Neural cell (in vitro differentiated cells): Measurements from ENCODE around the gene FAM171A2. TPM values are rescaled to one million over a fixed set of nuclear protein-coding genes. Genes with fewer than 3 reads are reported as not detected.
A peak's percentile ranks its signal among the peaks of the same experiment; 100 is the strongest.

Source experiments
- H2AFZ ChIP-seq: fragments of 200-600, 300-800 bp; sonication (generic), shearing (Covaris generic); 2 replicates; pipeline ENCODE4 v1.6.0; 2014; ENCODE audit warnings: low read depth, mild to moderate bottlenecking, antibody characterized with exemption, low read length, moderate library complexity
- H3F3A ChIP-seq: fragments of 200-600 bp; shearing (Covaris generic); 2 replicates; pipeline ENCODE4 v1.6.1; 2016; ENCODE audit warnings: mild to moderate bottlenecking, moderate library complexity, mixed read lengths, antibody characterized with exemption, low read length; ENCODE audit not compliant: insufficient read depth, poor library complexity, severe bottlenecking
- H3K27ac ChIP-seq: fragments of 200-600, 300-800 bp; sonication (generic), shearing (Covaris generic); 2 replicates; pipeline ENCODE4 v1.5.1; 2014; ENCODE audit warnings: mild to moderate bottlenecking, low read length, moderate library complexity
- H3K27me3 ChIP-seq: fragments of 300-800, 200-600 bp; sonication (generic), shearing (Covaris generic); 2 replicates; pipeline ENCODE4 v1.6.0; 2014; ENCODE audit warnings: mild to moderate bottlenecking, low read depth, low read length, moderate library complexity; ENCODE audit not compliant: insufficient read depth
- H3K36me3 ChIP-seq: fragments of 300-800, 200-600 bp; sonication (generic), shearing (Covaris generic); 2 replicates; pipeline ENCODE4 v1.5.1; 2014; ENCODE audit warnings: mild to moderate bottlenecking, antibody characterized with exemption, low read length, moderate library complexity; ENCODE audit not compliant: insufficient read depth
- H3K4me2 ChIP-seq: fragments of 300-800, 200-600 bp; sonication (generic), shearing (Covaris generic); 2 replicates; pipeline ENCODE4 v1.6.0; 2014; ENCODE audit warnings: mild to moderate bottlenecking, low read length
- H3K4me3 ChIP-seq: fragments of 300-800, 200-600 bp; sonication (generic), shearing (Covaris generic); 2 replicates; pipeline ENCODE4 v1.5.1; 2014; ENCODE audit warnings: mild to moderate bottlenecking, low read length, moderate library complexity
- H3K79me2 ChIP-seq: fragments of 200-600 bp; shearing (Covaris generic); replicated peaks from 2 replicates; pipeline ENCODE4 v1.6.0; 2014; ENCODE audit warnings: mild to moderate bottlenecking, low read length, moderate library complexity; ENCODE audit not compliant: insufficient read depth
- H3K9ac ChIP-seq: fragments of 300-800, 200-600 bp; sonication (generic), shearing (Covaris generic); 2 replicates; pipeline ENCODE4 v1.6.1; 2016; ENCODE audit warnings: mild to moderate bottlenecking, low read length, mixed read lengths
- H3K9me2 ChIP-seq: fragments of 200-600 bp; shearing (Covaris generic); 2 replicates; pipeline ENCODE4 v1.6.1; 2016; ENCODE audit warnings: mild to moderate bottlenecking, low read length, mixed read lengths; ENCODE audit not compliant: insufficient read depth
- H3K9me3 ChIP-seq: fragments of 200-600, 300-800 bp; sonication (generic), shearing (Covaris generic); 2 replicates; pipeline ENCODE4 v1.6.1; 2016; ENCODE audit warnings: mild to moderate bottlenecking, mixed run types, low read length, moderate library complexity, mixed read lengths
- H4K20me1 ChIP-seq: fragments of 200-600 bp; shearing (Covaris generic); 2 replicates; pipeline ENCODE4 v1.6.1; 2016; ENCODE audit warnings: mild to moderate bottlenecking, mixed run types; ENCODE audit not compliant: insufficient read depth
- EP300 ChIP-seq: fragments of 450-650 bp; conservative IDR thresholded peaks from 2 replicates; pipeline ENCODE4 v1.6.1; 2014; ENCODE audit warnings: antibody characterized with exemption, mild to moderate bottlenecking, moderate library complexity; ENCODE audit not compliant: poor library complexity, severe bottlenecking
- EZH2 ChIP-seq: fragments of 200-600, 300-800 bp; shearing (Covaris generic), sonication (generic); IDR thresholded peaks from 2 replicates; pipeline ENCODE4 v1.6.1; 2014; ENCODE audit warnings: antibody characterized with exemption, low read length, borderline replicate concordance, mild to moderate bottlenecking; ENCODE audit not compliant: insufficient read depth, poor library complexity, severe bottlenecking
- MXI1 ChIP-seq: fragments of 450-650 bp; conservative IDR thresholded peaks from 2 replicates; pipeline ENCODE4 v1.6.1; 2014; ENCODE audit warnings: antibody characterized with exemption, mild to moderate bottlenecking; ENCODE audit not compliant: poor library complexity, severe bottlenecking
- POLR2AphosphoS5 ChIP-seq: IDR thresholded peaks from 2 replicates; pipeline ENCODE4 v1.6.1; 2012
- RAD21 ChIP-seq: fragments of 450-650 bp; conservative IDR thresholded peaks from 2 replicates; pipeline ENCODE4 v1.6.1; 2014; ENCODE audit warnings: antibody characterized with exemption, mild to moderate bottlenecking, moderate library complexity
- SMC3 ChIP-seq: fragments of 450-650 bp; conservative IDR thresholded peaks from 2 replicates; pipeline ENCODE4 v1.6.1; 2014; ENCODE audit warnings: antibody characterized with exemption, mild to moderate bottlenecking, moderate library complexity; ENCODE audit not compliant: poor library complexity
- TAF1 ChIP-seq: IDR thresholded peaks from 2 replicates; pipeline ENCODE4 v1.6.1; 2012; ENCODE audit warnings: low read depth
- polyA plus RNA-seq: library from polyadenylated mRNA; depleted of rRNA; stranded (reverse); fragments of >200 nt; gene quantifications from 2 replicates; pipeline ENCODE4 v1.2.3, GENCODE V29; 2014
- TF ChIP-seq, protein P1 (sequence below): IDR thresholded peaks from 2 replicates; pipeline ENCODE4 v1.6.1; 2012; ENCODE audit warnings: borderline replicate concordance
- TF ChIP-seq, protein P2 (sequence below): fragments of 450-650 bp; IDR thresholded peaks from 2 replicates; pipeline ENCODE4 v1.5.1; 2014; ENCODE audit warnings: antibody characterized with exemption, mild to moderate bottlenecking, moderate library complexity; ENCODE audit not compliant: poor library complexity, severe bottlenecking

Gene FAM171A2
- polyA plus RNA-seq, 1 donor from 2014 or later: 73.6 TPM

DNA sequence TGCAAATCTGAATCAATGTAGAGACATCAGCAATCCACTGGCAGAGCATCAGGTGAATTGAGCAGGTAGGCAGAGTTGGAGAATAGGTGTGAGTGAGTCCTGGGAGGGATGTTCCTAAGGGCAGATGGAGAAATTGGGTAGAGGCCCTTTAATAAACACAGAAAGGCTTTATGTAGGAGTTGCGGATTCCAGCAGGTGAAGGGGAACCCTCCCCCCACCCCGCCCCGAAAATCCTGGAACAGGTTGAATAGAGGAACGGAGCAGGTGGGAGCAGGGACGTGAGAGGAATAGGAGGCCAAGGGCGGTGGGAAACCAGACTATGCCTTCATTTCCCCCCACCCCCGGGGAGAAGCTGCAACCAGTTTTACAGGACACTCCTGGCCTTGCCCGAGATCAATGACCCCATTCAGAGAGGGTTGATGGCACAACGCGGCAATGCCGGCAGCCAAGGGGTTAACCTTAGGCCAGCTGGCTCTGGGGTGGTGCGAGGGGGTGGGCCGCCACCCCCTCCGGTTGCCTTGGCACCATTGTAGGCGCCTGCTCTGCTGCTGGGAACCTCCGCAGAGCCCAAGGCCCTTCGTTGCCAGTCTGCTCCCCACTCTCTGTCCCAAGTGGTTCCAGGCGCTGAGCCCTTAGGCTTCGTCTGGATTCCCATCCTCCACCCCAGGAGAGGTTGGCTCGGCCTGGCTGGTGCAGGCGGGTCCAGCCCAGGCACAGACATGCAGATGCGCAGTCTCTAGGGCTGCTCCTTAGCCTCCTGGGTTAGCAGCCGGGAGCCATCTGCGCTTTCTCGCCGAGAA lies 56.1 kb downstream of the FAM171A2 start:
- H4K20me1 ChIP-seq: peaks cover 6% of the 10 kb centered on the region

DNA sequence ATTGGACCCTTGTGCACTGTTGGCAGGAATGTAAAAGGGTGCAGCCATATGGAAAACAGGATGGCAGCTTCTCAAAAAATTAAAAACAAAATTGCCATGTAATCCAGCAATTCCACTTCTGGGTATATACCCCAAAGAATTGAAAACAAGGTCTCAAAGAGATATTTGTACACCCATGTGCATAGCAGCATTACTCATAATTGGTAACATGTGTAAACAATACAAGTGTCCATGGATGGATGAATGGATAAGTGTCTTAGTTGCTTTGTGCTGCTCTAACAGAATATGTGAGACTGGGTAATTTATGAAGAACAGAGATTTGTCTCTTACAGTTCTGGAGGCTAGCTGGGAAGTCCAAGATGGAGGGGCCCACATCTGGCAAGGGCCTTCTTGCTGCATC lies 59.0 kb downstream of the FAM171A2 start:
- no peak overlapping the region for H3K27ac ChIP-seq
- no peak overlapping the region for H3K4me2 ChIP-seq
- no peaks in the 10 kb centered on the region for H3K36me3 ChIP-seq

More for the DNA sequence above, 56.1 kb downstream of the FAM171A2 start:
- Histone ChIP-seq H3K79me2 (peaks cover 30% of the 10 kb centered on the region), H3K9ac (peak overlapping the region; percentile 98), H3F3A (no peaks in the 10 kb centered on the region), H3K4me2 (peak overlapping the region; percentile 89), H3K9me2 (no peaks in the 10 kb centered on the region), H3K36me3 (no peaks in the 10 kb centered on the region), H2AFZ (peak overlapping the region; percentile 74), H3K27ac (peak overlapping the region; percentile 97), H3K4me3 (peak overlapping the region; percentile 96), H3K27me3 (no peaks in the 10 kb centered on the region), H3K9me3 (no peaks in the 10 kb centered on the region)
- TF ChIP-seq, protein P1, sequence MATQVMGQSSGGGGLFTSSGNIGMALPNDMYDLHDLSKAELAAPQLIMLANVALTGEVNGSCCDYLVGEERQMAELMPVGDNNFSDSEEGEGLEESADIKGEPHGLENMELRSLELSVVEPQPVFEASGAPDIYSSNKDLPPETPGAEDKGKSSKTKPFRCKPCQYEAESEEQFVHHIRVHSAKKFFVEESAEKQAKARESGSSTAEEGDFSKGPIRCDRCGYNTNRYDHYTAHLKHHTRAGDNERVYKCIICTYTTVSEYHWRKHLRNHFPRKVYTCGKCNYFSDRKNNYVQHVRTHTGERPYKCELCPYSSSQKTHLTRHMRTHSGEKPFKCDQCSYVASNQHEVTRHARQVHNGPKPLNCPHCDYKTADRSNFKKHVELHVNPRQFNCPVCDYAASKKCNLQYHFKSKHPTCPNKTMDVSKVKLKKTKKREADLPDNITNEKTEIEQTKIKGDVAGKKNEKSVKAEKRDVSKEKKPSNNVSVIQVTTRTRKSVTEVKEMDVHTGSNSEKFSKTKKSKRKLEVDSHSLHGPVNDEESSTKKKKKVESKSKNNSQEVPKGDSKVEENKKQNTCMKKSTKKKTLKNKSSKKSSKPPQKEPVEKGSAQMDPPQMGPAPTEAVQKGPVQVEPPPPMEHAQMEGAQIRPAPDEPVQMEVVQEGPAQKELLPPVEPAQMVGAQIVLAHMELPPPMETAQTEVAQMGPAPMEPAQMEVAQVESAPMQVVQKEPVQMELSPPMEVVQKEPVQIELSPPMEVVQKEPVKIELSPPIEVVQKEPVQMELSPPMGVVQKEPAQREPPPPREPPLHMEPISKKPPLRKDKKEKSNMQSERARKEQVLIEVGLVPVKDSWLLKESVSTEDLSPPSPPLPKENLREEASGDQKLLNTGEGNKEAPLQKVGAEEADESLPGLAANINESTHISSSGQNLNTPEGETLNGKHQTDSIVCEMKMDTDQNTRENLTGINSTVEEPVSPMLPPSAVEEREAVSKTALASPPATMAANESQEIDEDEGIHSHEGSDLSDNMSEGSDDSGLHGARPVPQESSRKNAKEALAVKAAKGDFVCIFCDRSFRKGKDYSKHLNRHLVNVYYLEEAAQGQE: no peak
- TF ChIP-seq SMC3 (peak; percentile 56), MXI1 (peak; percentile 35), TAF1 (no peak), RAD21 (peak; percentile 52), EP300 (no peak), EZH2 (no peak)

More for the DNA sequence above, 59.0 kb downstream of the FAM171A2 start:
- H3K4me3 ChIP-seq: no peak overlapping the region
- H3K9ac ChIP-seq: no peak overlapping the region
- H3F3A ChIP-seq: no peaks in the 10 kb centered on the region
- H3K27me3 ChIP-seq: no peaks in the 10 kb centered on the region
- H3K9me2 ChIP-seq: no peaks in the 10 kb centered on the region
- no peak overlapping the region for H2AFZ ChIP-seq
- peaks cover 11% of the 10 kb centered on the region for H3K79me2 ChIP-seq
- no peaks in the 10 kb centered on the region for H4K20me1 ChIP-seq
- TF ChIP-seq EZH2: no peak
- no peak for TF ChIP-seq SMC3
- TF ChIP-seq, protein P1: no peak
- no peak for TF ChIP-seq EP300
- TF ChIP-seq, protein P2, sequence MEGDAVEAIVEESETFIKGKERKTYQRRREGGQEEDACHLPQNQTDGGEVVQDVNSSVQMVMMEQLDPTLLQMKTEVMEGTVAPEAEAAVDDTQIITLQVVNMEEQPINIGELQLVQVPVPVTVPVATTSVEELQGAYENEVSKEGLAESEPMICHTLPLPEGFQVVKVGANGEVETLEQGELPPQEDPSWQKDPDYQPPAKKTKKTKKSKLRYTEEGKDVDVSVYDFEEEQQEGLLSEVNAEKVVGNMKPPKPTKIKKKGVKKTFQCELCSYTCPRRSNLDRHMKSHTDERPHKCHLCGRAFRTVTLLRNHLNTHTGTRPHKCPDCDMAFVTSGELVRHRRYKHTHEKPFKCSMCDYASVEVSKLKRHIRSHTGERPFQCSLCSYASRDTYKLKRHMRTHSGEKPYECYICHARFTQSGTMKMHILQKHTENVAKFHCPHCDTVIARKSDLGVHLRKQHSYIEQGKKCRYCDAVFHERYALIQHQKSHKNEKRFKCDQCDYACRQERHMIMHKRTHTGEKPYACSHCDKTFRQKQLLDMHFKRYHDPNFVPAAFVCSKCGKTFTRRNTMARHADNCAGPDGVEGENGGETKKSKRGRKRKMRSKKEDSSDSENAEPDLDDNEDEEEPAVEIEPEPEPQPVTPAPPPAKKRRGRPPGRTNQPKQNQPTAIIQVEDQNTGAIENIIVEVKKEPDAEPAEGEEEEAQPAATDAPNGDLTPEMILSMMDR: no peak
- TF ChIP-seq TAF1: no peak
- no peak for TF ChIP-seq POLR2AphosphoS5
- TF ChIP-seq RAD21: no peak
- no peak for TF ChIP-seq MXI1
- no peaks in the 10 kb centered on the region for H3K9me3 ChIP-seq
